Esophagus muscularis mucosa (tissue), 4 donors: ENCODE data around the gene DYNLT3. TPM values are rescaled to one million over a fixed set of nuclear protein-coding genes. Genes with fewer than 3 reads are reported as not detected.

Experiments used
- DNase-seq: peaks from one replicate; pipeline ENCODE4 v3.0.0-alpha.2; 2017; ENCODE audit errors: extremely low spot score
- H3K27ac ChIP-seq, 4 donors: fragments of 200-600 bp; sonication (generic); replicated peaks in 1 of 4; 1 replicate in 3 of 4; 2 replicates in 1 of 4; pipeline ENCODE4 v1.5.1; 2016 to 2019; ENCODE audit warnings: mild to moderate bottlenecking in 1 of 4
- H3K27me3 ChIP-seq, 4 donors: fragments of 200-600 bp; sonication (generic); one replicate each; pipeline versions ENCODE4 v1.5.1 to v1.6.0; 2016 to 2019
- H3K36me3 ChIP-seq, 4 donors: fragments of 200-600 bp; sonication (generic); one replicate each; pipeline ENCODE4 v1.5.1; 2016 to 2019
- H3K4me1 ChIP-seq, 4 donors: fragments of 200-600 bp; sonication (generic); one replicate each; pipeline ENCODE4 v1.5.1; 2016 to 2019
- H3K4me3 ChIP-seq, 4 donors: fragments of 200-600 bp; sonication (generic); 1 replicate in 2 of 4; 2 replicates in 2 of 4; pipeline ENCODE4 v1.5.1; 2016 to 2019; ENCODE audit warnings: mild to moderate bottlenecking in 4 of 4, moderate library complexity in 1 of 4
- H3K9me3 ChIP-seq, 4 donors: fragments of 200-600 bp; sonication (generic); 1 replicate in 3 of 4; 2 replicates in 1 of 4; pipeline ENCODE4 v1.5.1; 2016 to 2019
- CTCF ChIP-seq, 3 experiments: fragments of 200-600 bp in 2 of 3; fragments of 450-650 bp in 1 of 3; sonication (generic) in 2 of 3; IDR thresholded peaks; one replicate each; pipeline ENCODE4 v1.5.1; 2017 to 2019; ENCODE audit warnings: antibody characterized with exemption in 3 of 3, mild to moderate bottlenecking in 2 of 3, moderate library complexity in 1 of 3
- EP300 ChIP-seq: sonication (generic); formaldehyde crosslinking; IDR thresholded peaks from one replicate; pipeline ENCODE4 v1.6.1; 2017; ENCODE audit warnings: antibody characterized with exemption
- POLR2A ChIP-seq: fragments of 450-650 bp; IDR thresholded peaks from one replicate; pipeline ENCODE4 v1.6.1; 2017; ENCODE audit warnings: antibody characterized with exemption, moderate library complexity, mild to moderate bottlenecking, low read depth
- POLR2AphosphoS5 ChIP-seq, 2 donors: sonication (generic); formaldehyde crosslinking; IDR thresholded peaks; one replicate each; pipeline ENCODE4 v1.6.1; 2017; ENCODE audit warnings: antibody characterized with exemption in 2 of 2
- WGBS: methylation state at CpG from one replicate; pipeline ENCODE4 v1.1.5; 2018; 5-methylcytosine and 5-hydroxymethylcytosine counted together
- intact Hi-C: fragments of 100-400 bp; cut with DNase I; formaldehyde crosslinking; loops from one replicate; pipeline ENCODE4 v1.15.1; 2023
- total RNA-seq, 4 donors: library from RNA; depleted of rRNA; stranded (reverse); fragments of >200 nt; gene quantifications; one replicate each; pipeline versions ENCODE4 v1.1.0 to v1.2.1, GENCODE V29; 2016

The DYNLT3 gene
- total RNA-seq, 4 donors from 2014 or later = 37.7 to 55.7 (median 49.9) TPM

- no peaks in the 10 kb centered on the region for H3K4me1 ChIP-seq
- H3K27me3 ChIP-seq = no peaks in the 10 kb centered on the region
- DNase-seq = no peak
- no peak for TF ChIP-seq EP300
- no peak for TF ChIP-seq CTCF (IDR thresholded peaks at IDR 0.05)
- no peak for TF ChIP-seq POLR2A
- TF ChIP-seq POLR2AphosphoS5 (IDR thresholded peaks at IDR 0.05) = no peak
- intact Hi-C loops = no loop called here
- no peak overlapping the region for H3K27ac ChIP-seq
- 65% methylated on average over 4 of the region's 4 CpGs for WGBS
- no peaks in the 10 kb centered on the region for H3K9me3 ChIP-seq
- H3K4me3 ChIP-seq = no peak overlapping the region
- H3K36me3 ChIP-seq = no peaks in the 10 kb centered on the region
Measured at GRCh38 chrX:37816766-37817165, 30.6 kb downstream of the DYNLT3 start.

GRCh38 chrX:37815366-37815765 is 32.0 kb downstream of the DYNLT3 start:
- Histone ChIP-seq H3K27ac (no peak overlapping the region), H3K4me3 (no peak overlapping the region), H3K4me1 (no peaks in the 10 kb centered on the region), H3K27me3 (no peaks in the 10 kb centered on the region), H3K36me3 (no peaks in the 10 kb centered on the region), H3K9me3 (no peaks in the 10 kb centered on the region)
- 79% methylated on average over 5 of the region's 5 CpGs for WGBS
- DNase-seq = no peak
- no peak for TF ChIP-seq EP300
- TF ChIP-seq CTCF (IDR thresholded peaks at IDR 0.05) = no peak
- TF ChIP-seq POLR2A = no peak
- no peak for TF ChIP-seq POLR2AphosphoS5 (IDR thresholded peaks at IDR 0.05)
- intact Hi-C loops = no loop called here

- no peak for TF ChIP-seq POLR2AphosphoS5 (IDR thresholded peaks at IDR 0.05)
- TF ChIP-seq EP300 = no peak
- TF ChIP-seq POLR2A = no peak
- TF ChIP-seq CTCF (IDR thresholded peaks at IDR 0.05) = no peak
- intact Hi-C loops = no loop called here
- WGBS = 65% methylated on average over 4 of the region's 4 CpGs
- H3K27ac ChIP-seq = no peak overlapping the region
- no peaks in the 10 kb centered on the region for H3K36me3 ChIP-seq
- H3K4me3 ChIP-seq = no peak overlapping the region
- H3K4me1 ChIP-seq = no peaks in the 10 kb centered on the region
- DNase-seq = no peak
- H3K9me3 ChIP-seq = no peaks in the 10 kb centered on the region
- H3K27me3 ChIP-seq = no peaks in the 10 kb centered on the region
Measured at GRCh38 chrX:37813570-37813969, 33.8 kb downstream of the DYNLT3 start.

- no peaks in the 10 kb centered on the region for H3K4me1 ChIP-seq
- H3K36me3 ChIP-seq = no peaks in the 10 kb centered on the region
- intact Hi-C loops = no loop called here
- H3K27ac ChIP-seq = no peak overlapping the region
- H3K9me3 ChIP-seq = no peaks in the 10 kb centered on the region
- H3K4me3 ChIP-seq = no peak overlapping the region
- DNase-seq = no peak
- no peaks in the 10 kb centered on the region for H3K27me3 ChIP-seq
- TF ChIP-seq POLR2AphosphoS5 (IDR thresholded peaks at IDR 0.05) (no peak), EP300 (no peak), CTCF (IDR thresholded peaks at IDR 0.05) (no peak), POLR2A (no peak)
- 33% methylated on average over 1 of the region's 1 CpG for WGBS
Measured at GRCh38 chrX:37812110-37812509, 35.3 kb downstream of the DYNLT3 start.

- no peaks in the 10 kb centered on the region for H3K36me3 ChIP-seq
- H3K4me3 ChIP-seq = no peak overlapping the region
- no peaks in the 10 kb centered on the region for H3K9me3 ChIP-seq
- TF ChIP-seq POLR2A (no peak), POLR2AphosphoS5 (IDR thresholded peaks at IDR 0.05) (no peak), EP300 (no peak), CTCF (IDR thresholded peaks at IDR 0.05) (no peak)
- no peaks in the 10 kb centered on the region for H3K4me1 ChIP-seq
- H3K27ac ChIP-seq = no peak overlapping the region
- WGBS = 45% methylated on average over 2 of the region's 2 CpGs
- no peak for DNase-seq
- H3K27me3 ChIP-seq = no peaks in the 10 kb centered on the region
- intact Hi-C loops = no loop called here
Measured at GRCh38 chrX:37809970-37810369, 37.4 kb downstream of the DYNLT3 start.
